Vagina (tissue), 2 donors: Measurements from ENCODE around the gene SPATA33. TPM values are rescaled to one million over a fixed set of nuclear protein-coding genes. Genes with fewer than 3 reads are reported as not detected.
"Not testable (repeated sequence)": the region's sequence is repeated elsewhere in the genome, so short reads cannot be mapped to it uniquely, and the experiment has no call there.

Source experiments
- DNase-seq, 2 donors: peaks; one replicate each; pipeline ENCODE4 v3.0.0-alpha.2; 2017; ENCODE audit errors: extremely low spot score in 2 of 2
- H3K27ac ChIP-seq: fragments of 200-600 bp; sonication (generic); one replicate; pipeline ENCODE4 v1.5.1; 2019
- H3K27me3 ChIP-seq: fragments of 200-600 bp; sonication (generic); one replicate; pipeline ENCODE4 v1.5.1; 2019
- H3K36me3 ChIP-seq, 2 donors: fragments of 200-600 bp; sonication (generic); one replicate each; pipeline ENCODE4 v1.5.1; 2017 to 2019
- H3K4me1 ChIP-seq: fragments of 200-600 bp; sonication (generic); one replicate; pipeline ENCODE4 v1.5.1; 2019
- H3K4me3 ChIP-seq, 2 donors: fragments of 200-600 bp; sonication (generic); 1 replicate in 1 of 2; 2 replicates in 1 of 2; pipeline ENCODE4 v1.5.1; 2016 to 2019
- H3K9me3 ChIP-seq: fragments of 200-600 bp; sonication (generic); one replicate; pipeline ENCODE4 v1.5.1; 2019
- POLR2A ChIP-seq, 2 donors: fragments of 450-650 bp; IDR thresholded peaks; one replicate each; pipeline ENCODE4 v1.6.1; 2017; ENCODE audit warnings: antibody characterized with exemption in 2 of 2, mild to moderate bottlenecking in 2 of 2, moderate library complexity in 2 of 2
- POLR2AphosphoS5 ChIP-seq, 2 donors: sonication (generic); formaldehyde crosslinking; IDR thresholded peaks; one replicate each; pipeline ENCODE4 v1.9.0; 2017; ENCODE audit warnings: antibody characterized with exemption in 2 of 2, mild to moderate bottlenecking in 2 of 2, low read depth in 1 of 2; ENCODE audit not compliant: insufficient read depth in 1 of 2
- intact Hi-C: fragments of 100-400 bp; cut with DNase I; formaldehyde crosslinking; loops from one replicate; pipeline ENCODE4 v1.15.1; 2023
- total RNA-seq: library from RNA; depleted of rRNA; stranded (reverse); fragments of >200 nt; gene quantifications from one replicate; pipeline ENCODE4 v1.2.3, GENCODE V29; 2016
- TF ChIP-seq, protein P1 (sequence below), 3 experiments: fragments of 450-650 bp in 2 of 3; fragments of 200-600 bp in 1 of 3; sonication (generic) in 1 of 3; IDR thresholded peaks; one replicate each; pipeline ENCODE4 v1.5.1; 2017 to 2019; ENCODE audit warnings: antibody characterized with exemption in 3 of 3, mild to moderate bottlenecking in 2 of 3, moderate library complexity in 2 of 3

The SPATA33 gene
- total RNA-seq, 1 donor from 2014 or later = 5.2 TPM

- no peaks in the 10 kb centered on the region for H3K27me3 ChIP-seq
- TF ChIP-seq POLR2AphosphoS5 (IDR thresholded peaks at IDR 0.05; ENCODE audit: insufficient read depth in 1 of 2, low read depth in 1 of 2) (no peak), POLR2A (IDR thresholded peaks at IDR 0.05) (no peak)
- TF ChIP-seq, protein P1, sequence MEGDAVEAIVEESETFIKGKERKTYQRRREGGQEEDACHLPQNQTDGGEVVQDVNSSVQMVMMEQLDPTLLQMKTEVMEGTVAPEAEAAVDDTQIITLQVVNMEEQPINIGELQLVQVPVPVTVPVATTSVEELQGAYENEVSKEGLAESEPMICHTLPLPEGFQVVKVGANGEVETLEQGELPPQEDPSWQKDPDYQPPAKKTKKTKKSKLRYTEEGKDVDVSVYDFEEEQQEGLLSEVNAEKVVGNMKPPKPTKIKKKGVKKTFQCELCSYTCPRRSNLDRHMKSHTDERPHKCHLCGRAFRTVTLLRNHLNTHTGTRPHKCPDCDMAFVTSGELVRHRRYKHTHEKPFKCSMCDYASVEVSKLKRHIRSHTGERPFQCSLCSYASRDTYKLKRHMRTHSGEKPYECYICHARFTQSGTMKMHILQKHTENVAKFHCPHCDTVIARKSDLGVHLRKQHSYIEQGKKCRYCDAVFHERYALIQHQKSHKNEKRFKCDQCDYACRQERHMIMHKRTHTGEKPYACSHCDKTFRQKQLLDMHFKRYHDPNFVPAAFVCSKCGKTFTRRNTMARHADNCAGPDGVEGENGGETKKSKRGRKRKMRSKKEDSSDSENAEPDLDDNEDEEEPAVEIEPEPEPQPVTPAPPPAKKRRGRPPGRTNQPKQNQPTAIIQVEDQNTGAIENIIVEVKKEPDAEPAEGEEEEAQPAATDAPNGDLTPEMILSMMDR (IDR thresholded peaks at IDR 0.05) = no peak
- no peaks in the 10 kb centered on the region for H3K4me1 ChIP-seq
- H3K9me3 ChIP-seq = no peaks in the 10 kb centered on the region
- intact Hi-C loops = no loop called here
- no peaks in the 10 kb centered on the region for H3K36me3 ChIP-seq
- H3K27ac ChIP-seq = no peak overlapping the region
- H3K4me3 ChIP-seq = no peak overlapping the region
- DNase-seq = no peak
These were observed 24.5 kb upstream of the SPATA33 start for GRCh38 chr16:89633064-89633631.

DNA sequence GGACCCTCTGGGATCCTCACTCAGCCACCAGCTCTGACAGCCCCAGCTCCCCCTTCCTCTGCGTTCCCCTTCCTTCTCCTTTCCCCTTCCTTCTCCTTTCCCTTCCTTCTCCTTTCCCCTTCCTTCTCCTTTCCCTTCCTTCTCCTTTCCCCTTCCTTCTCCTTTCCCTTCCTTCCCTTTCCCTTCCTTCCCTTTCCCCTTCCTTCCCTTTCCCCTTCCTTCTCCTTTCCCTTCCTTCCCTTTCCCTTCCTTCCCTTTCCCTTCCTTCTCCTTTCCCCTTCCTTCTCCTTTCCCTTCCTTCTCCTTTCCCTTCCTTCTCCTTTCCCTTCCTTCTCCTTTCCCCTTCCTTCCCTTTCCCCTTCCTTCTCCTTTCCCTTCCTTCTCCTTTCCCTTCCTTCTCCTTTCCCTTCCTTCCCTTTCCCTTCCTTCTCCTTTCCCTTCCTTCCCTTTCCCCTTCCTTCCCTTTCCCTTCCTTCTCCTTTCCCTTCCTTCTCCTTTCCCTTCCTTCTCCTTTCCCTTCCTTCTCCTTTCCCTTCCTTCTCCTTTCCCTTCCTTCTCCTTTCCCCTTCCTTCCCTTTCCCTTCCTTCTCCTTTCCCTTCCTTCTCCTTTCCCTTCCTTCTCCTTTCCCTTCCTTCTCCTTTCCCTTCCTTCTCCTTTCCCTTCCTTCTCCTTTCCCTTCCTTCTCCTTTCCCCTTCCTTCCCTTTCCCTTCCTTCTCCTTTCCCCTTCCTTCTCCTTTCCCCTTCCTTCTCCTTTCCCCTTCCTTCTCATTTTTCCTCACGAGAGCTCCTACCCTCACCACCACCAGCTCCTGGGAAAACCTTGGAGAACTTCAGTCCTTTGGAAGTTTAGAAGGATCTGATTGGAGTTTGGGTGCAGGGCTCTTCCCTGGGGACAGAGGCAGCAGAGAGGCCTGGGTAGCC, 22.9 kb upstream of the SPATA33 start:
- H3K9me3 ChIP-seq, intact Hi-C loops: not testable (repeated sequence)

DNA sequence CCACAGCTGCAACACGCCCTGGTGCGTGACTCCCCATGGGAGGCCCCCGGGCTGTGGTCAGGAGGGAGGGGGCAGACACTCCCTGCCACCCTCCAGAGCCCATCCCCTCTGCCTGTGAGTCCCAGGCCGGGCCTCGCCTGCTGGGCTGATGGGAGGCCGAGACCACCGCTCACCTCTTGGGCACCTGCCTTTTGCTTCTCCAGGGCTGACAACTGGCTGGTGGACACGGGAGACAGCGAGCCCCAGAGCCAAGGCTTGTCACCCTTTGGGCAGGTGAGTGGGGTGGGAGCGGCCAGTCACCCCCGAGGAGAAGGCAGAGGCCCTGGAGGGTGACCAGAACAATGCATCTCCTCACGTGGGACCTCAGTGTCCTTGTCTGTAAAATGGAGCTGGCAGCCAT, 21.0 kb upstream of the SPATA33 start:
- DNase-seq = no peak
- Histone ChIP-seq H3K27ac (no peak overlapping the region), H3K36me3 (no peaks in the 10 kb centered on the region), H3K27me3 (no peaks in the 10 kb centered on the region), H3K4me1 (peaks cover 12% of the 10 kb centered on the region), H3K9me3 (no peaks in the 10 kb centered on the region), H3K4me3 (no peak overlapping the region)
- intact Hi-C loops = no loop called here
- TF ChIP-seq POLR2A (IDR thresholded peaks at IDR 0.05) (no peak), POLR2AphosphoS5 (IDR thresholded peaks at IDR 0.05; ENCODE audit: insufficient read depth in 1 of 2, low read depth in 1 of 2) (no peak)
- TF ChIP-seq, protein P1 (IDR thresholded peaks at IDR 0.05) = no peak

More for the DNA sequence above, 22.9 kb upstream of the SPATA33 start:
- not testable (repeated sequence) for H3K4me1 ChIP-seq, H3K27ac ChIP-seq, H3K4me3 ChIP-seq, H3K27me3 ChIP-seq, H3K36me3 ChIP-seq, DNase-seq

DNA sequence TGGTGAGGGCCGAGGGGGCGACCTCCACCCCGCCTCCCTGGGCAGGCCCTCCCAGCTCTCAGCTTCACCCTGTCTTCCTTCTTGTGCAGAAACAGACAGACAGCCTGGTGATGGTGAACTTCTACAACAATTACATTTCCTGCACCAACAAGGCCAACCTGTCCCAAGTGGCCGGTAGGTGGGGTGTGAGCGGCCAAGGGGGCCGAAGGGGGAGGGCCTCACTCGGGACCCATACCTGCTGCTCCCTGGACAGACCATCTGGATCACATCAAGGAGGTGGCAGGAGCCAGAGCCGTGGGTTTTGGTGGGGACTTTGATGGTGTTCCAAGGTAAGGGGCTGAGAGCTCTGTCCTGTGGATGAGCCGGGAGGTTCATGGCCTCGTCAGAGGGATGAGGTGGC, 20.3 kb upstream of the SPATA33 start:
- Histone ChIP-seq H3K27me3 (no peaks in the 10 kb centered on the region), H3K4me3 (no peak overlapping the region), H3K27ac (no peak overlapping the region), H3K36me3 (no peaks in the 10 kb centered on the region), H3K9me3 (no peaks in the 10 kb centered on the region), H3K4me1 (peaks cover 12% of the 10 kb centered on the region)
- intact Hi-C loops = no loop called here
- TF ChIP-seq POLR2A (IDR thresholded peaks at IDR 0.05) = no peak
- DNase-seq = no peak

DNA sequence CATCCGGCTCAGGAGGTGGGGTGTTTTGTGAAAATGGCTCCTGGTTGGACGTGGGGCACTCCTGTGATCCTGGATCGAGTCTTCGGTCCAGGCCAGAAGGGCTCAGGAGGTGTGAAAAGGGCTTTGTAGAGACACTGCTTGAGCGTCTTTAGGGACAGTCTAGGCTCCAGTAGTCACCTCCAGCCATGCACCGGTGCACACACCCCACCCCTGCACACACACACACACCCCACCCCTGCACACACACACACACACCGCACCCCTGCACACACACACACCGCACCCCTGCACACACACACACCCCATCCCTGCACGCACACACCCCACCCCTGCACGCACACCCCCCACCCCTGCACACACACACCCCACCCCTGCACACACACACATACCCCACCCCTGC, 19.2 kb upstream of the SPATA33 start:
- Histone ChIP-seq H3K36me3 (no peaks in the 10 kb centered on the region), H3K9me3 (no peaks in the 10 kb centered on the region), H3K4me1 (peaks cover 12% of the 10 kb centered on the region), H3K27me3 (no peaks in the 10 kb centered on the region), H3K27ac (no peak overlapping the region), H3K4me3 (no peak overlapping the region)
- TF ChIP-seq POLR2AphosphoS5 (IDR thresholded peaks at IDR 0.05; ENCODE audit: insufficient read depth in 1 of 2, low read depth in 1 of 2) = no peak
- no peak for TF ChIP-seq POLR2A (IDR thresholded peaks at IDR 0.05)
- TF ChIP-seq, protein P1 (IDR thresholded peaks at IDR 0.05) = no peak
- intact Hi-C loops = no loop called here
- no peak for DNase-seq

- peaks cover 12% of the 10 kb centered on the region for H3K4me1 ChIP-seq
- H3K27ac ChIP-seq = no peak overlapping the region
- no peak overlapping the region for H3K4me3 ChIP-seq
- DNase-seq = no peak
- no peaks in the 10 kb centered on the region for H3K27me3 ChIP-seq
- intact Hi-C loops = no loop called here
- H3K36me3 ChIP-seq = peaks cover 0 to under 1% of the 10 kb centered on the region in 2 donors
- no peaks in the 10 kb centered on the region for H3K9me3 ChIP-seq
- TF ChIP-seq POLR2AphosphoS5 (IDR thresholded peaks at IDR 0.05; ENCODE audit: insufficient read depth in 1 of 2, low read depth in 1 of 2) = no peak
- TF ChIP-seq POLR2A (IDR thresholded peaks at IDR 0.05) = no peak
- TF ChIP-seq, protein P1 (IDR thresholded peaks at IDR 0.05) = no peak
These were observed 18.3 kb upstream of the SPATA33 start for GRCh38 chr16:89639385-89639784.
